Karpas-422 (cell line): Measurements from ENCODE around the gene CENPT. TPM values are rescaled to one million over a fixed set of nuclear protein-coding genes. Genes with fewer than 3 reads are reported as not detected.
"Not testable (repeated sequence)": the region's sequence is repeated elsewhere in the genome, so short reads cannot be mapped to it uniquely, and the experiment has no call there.

Experiments used
- DNase-seq: peaks from one replicate; pipeline ENCODE4 v3.0.0-alpha.2; 2015
- H2AFZ ChIP-seq: fragments of 200-600 bp; sonication (generic); 2 replicates; pipeline ENCODE4 v1.6.1; 2014; ENCODE audit warnings: antibody characterized with exemption, low read length, mixed read lengths
- H3K27ac ChIP-seq: fragments of 200-600 bp; sonication (generic); 2 replicates; pipeline ENCODE4 v1.5.1; 2014; ENCODE audit warnings: mild to moderate bottlenecking, low read length, moderate library complexity
- H3K27me3 ChIP-seq: fragments of 200-600 bp; sonication (generic); 2 replicates; pipeline ENCODE4 v1.6.1; 2014; ENCODE audit warnings: low read length, mixed read lengths
- H3K36me3 ChIP-seq: fragments of 200-600 bp; sonication (generic); 2 replicates; pipeline ENCODE4 v1.6.1; 2014; ENCODE audit warnings: low read length, mixed read lengths; ENCODE audit not compliant: insufficient read depth
- H3K4me1 ChIP-seq: fragments of 200-600 bp; sonication (generic); 2 replicates; pipeline ENCODE4 v1.6.1; 2014; ENCODE audit warnings: mild to moderate bottlenecking, low read length, mixed read lengths
- H3K4me2 ChIP-seq: fragments of 200-600 bp; sonication (generic); 2 replicates; pipeline ENCODE4 v1.6.1; 2014; ENCODE audit warnings: low read length, low read depth, mild to moderate bottlenecking; ENCODE audit not compliant: poor library complexity, severe bottlenecking
- H3K4me3 ChIP-seq: fragments of 200-600 bp; sonication (generic); 2 replicates; pipeline ENCODE4 v1.5.1; 2014; ENCODE audit warnings: mild to moderate bottlenecking, antibody characterized with exemption, low read length, mixed read lengths
- H3K79me2 ChIP-seq: fragments of 200-600 bp; sonication (generic); 2 replicates; pipeline ENCODE4 v1.6.1; 2014; ENCODE audit warnings: mild to moderate bottlenecking, low read length, mixed read lengths
- H3K9ac ChIP-seq: fragments of 200-600 bp; sonication (generic); 2 replicates; pipeline ENCODE4 v1.6.0; 2014; ENCODE audit warnings: low read length
- H3K9me2 ChIP-seq: fragments of 200-600 bp; sonication (generic), shearing (Covaris generic); replicated peaks from 2 replicates; pipeline ENCODE4 v1.6.0; 2014; ENCODE audit warnings: mild to moderate bottlenecking, low read length, moderate library complexity; ENCODE audit not compliant: insufficient read depth
- H3K9me3 ChIP-seq: fragments of 300-700, 200-600 bp; sonication (generic); 2 replicates; pipeline ENCODE4 v1.6.1; 2014; ENCODE audit warnings: low read length, mixed read lengths
- H4K20me1 ChIP-seq: fragments of 200-600 bp; sonication (generic); 2 replicates; pipeline ENCODE4 v1.6.1; 2014; ENCODE audit warnings: mild to moderate bottlenecking, antibody characterized with exemption, low read length, low read depth; ENCODE audit not compliant: insufficient read depth
- total RNA-seq: library from RNA; depleted of rRNA; stranded (reverse); fragments of >200 nt; shearing (Covaris generic); gene quantifications from 2 replicates; pipeline ENCODE4 v1.2.3, GENCODE V29; 2014; ENCODE audit warnings: low replicate concordance

CENPT gene
- total RNA-seq, 1 experiment from 2014 or later, result 22.0 TPM

DNA sequence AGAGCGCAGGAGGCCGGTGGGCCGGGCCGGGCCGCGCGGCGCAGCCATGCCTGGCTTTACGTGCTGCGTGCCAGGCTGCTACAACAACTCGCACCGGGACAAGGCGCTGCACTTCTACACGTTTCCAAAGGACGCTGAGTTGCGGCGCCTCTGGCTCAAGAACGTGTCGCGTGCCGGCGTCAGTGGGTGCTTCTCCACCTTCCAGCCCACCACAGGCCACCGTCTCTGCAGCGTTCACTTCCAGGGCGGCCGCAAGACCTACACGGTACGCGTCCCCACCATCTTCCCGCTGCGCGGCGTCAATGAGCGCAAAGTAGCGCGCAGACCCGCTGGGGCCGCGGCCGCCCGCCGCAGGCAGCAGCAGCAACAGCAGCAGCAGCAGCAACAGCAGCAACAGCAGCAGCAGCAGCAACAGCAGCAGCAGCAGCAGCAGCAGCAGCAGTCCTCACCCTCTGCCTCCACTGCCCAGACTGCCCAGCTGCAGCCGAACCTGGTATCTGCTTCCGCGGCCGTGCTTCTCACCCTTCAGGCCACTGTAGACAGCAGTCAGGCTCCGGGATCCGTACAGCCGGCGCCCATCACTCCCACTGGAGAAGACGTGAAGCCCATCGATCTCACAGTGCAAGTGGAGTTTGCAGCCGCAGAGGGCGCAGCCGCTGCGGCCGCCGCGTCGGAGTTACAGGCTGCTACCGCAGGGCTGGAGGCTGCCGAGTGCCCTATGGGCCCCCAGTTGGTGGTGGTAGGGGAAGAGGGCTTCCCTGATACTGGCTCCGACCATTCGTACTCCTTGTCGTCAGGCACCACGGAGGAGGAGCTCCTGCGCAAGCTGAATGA lies 4.8 kb downstream of the CENPT start:
- no peaks in the 10 kb centered on the region for H3K9me3 ChIP-seq
- peak overlapping the region; percentile 79 for H3K27ac ChIP-seq
- peaks cover 38% of the 10 kb centered on the region for H3K4me1 ChIP-seq
- peaks cover 15% of the 10 kb centered on the region; the same call in 1 of the 2 replicates for H4K20me1 ChIP-seq
- H3K4me3 ChIP-seq, result peak overlapping the region; percentile 100
- H3K27me3 ChIP-seq, result no peaks in the 10 kb centered on the region
- H3K4me2 ChIP-seq, result peak overlapping the region; percentile 92
- H2AFZ ChIP-seq, result no peak overlapping the region
- 0 out of 2 replicates have a peak, but pooled peaks cover 3% of the 10 kb centered on the region for H3K36me3 ChIP-seq
- peak; percentile 83 for DNase-seq
- H3K9ac ChIP-seq, result peak overlapping the region; percentile 98
- no peaks in the 10 kb centered on the region for H3K9me2 ChIP-seq
- peaks cover 46% of the 10 kb centered on the region for H3K79me2 ChIP-seq

GRCh38 chr16:67841816-67842508 lies 5.5 kb downstream of the CENPT start, which contains the start of gene THAP11:
THAP11 (plus strand) TSS chr16:67842320; CDS start chr16:67842555, 235 bp downstream.
- Histone ChIP-seq H3K4me1 (peaks cover 38% of the 10 kb centered on the region), H4K20me1 (peaks cover 12% of the 10 kb centered on the region; the same call in 1 of the 2 replicates), H2AFZ (peak within 1 kb of the TSS; percentile 100), H3K27me3 (no peaks in the 10 kb centered on the region), H3K79me2 (peaks cover 38% of the 10 kb centered on the region), H3K36me3 (0 out of 2 replicates have a peak, but pooled peaks cover 3% of the 10 kb centered on the region), H3K9ac (peak within 1 kb of the TSS; percentile 98), H3K27ac (peak within 1 kb of the TSS; percentile 79), H3K9me3 (no peaks in the 10 kb centered on the region), H3K4me2 (peak within 1 kb of the TSS; percentile 92), H3K4me3 (peak within 1 kb of the TSS; percentile 100), H3K9me2 (no peaks in the 10 kb centered on the region)
- DNase-seq, result peak; percentile 98

DNA sequence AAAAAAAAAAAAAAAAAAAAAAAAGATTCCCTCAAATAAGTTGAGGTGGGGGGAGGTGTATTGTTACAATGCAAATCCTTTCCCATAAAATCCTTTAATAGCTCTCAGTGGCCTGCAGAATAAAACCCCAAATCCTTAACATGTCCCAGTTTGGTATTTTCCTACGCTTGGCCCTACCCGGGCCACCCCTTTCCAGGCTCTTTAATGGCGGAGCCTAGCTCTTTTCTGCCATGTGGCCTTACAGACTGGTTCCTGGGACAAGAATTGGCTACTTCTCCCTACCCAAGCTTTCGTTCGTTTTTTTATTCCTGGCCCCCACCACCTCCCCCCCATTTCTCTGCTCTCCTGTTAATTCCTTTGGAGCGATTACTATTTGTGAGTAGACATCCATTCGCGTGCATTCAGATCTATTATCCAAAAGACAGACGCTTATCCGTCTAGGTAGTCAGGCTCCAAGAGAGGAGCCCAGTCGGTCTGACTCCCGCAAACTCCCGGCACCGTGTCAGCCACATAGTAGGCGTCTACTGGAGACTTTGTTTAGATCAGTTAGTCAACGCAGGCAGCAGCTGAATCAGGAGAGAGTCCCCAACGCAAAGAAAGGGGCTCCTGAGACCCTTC lies 6.2 kb downstream of the CENPT start:
- Histone ChIP-seq H3K9ac (peak overlapping the region; percentile 98), H3K9me2 (no peaks in the 10 kb centered on the region), H3K36me3 (0 out of 2 replicates have a peak, but pooled peaks cover 3% of the 10 kb centered on the region), H3K4me1 (peaks cover 38% of the 10 kb centered on the region), H3K9me3 (no peaks in the 10 kb centered on the region), H3K4me2 (peak overlapping the region; percentile 92), H3K27ac (no peak overlapping the region), H3K79me2 (peaks cover 38% of the 10 kb centered on the region), H4K20me1 (peaks cover 12% of the 10 kb centered on the region; the same call in 1 of the 2 replicates), H3K4me3 (peak overlapping the region; percentile 100), H3K27me3 (no peaks in the 10 kb centered on the region), H2AFZ (peak overlapping the region; percentile 100)
- peak; percentile 40 for DNase-seq

DNA sequence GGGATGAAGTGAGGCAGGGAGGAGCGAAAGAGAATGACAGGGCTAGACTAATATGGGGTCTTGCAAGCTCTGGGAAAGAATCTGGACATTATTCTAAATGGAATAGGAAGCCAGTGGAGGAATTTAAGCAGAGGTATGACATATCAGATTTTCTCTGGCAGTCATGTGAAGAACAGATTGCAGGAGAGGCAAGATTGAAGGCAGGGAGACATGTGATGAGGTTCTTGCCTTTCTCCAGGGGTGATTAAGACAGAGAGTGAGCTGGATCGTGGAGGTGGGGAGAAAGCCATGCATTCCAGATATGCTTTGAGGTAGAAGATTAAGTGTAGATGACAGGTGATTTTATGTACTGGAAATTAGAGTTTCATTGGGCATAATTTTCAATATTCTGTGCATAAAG lies 9.7 kb downstream of the CENPT start:
- Histone ChIP-seq H3K9ac (no peak overlapping the region), H3K4me3 (no peak overlapping the region), H3K9me2 (no peaks in the 10 kb centered on the region), H3K27ac (no peak overlapping the region), H3K79me2 (peaks cover 11% of the 10 kb centered on the region), H4K20me1 (no peaks in the 10 kb centered on the region), H3K27me3 (no peaks in the 10 kb centered on the region), H3K9me3 (no peaks in the 10 kb centered on the region), H2AFZ (no peak overlapping the region), H3K4me1 (peaks cover 15% of the 10 kb centered on the region), H3K4me2 (no peak overlapping the region), H3K36me3 (no peaks in the 10 kb centered on the region)
- DNase-seq, result no peak

DNA sequence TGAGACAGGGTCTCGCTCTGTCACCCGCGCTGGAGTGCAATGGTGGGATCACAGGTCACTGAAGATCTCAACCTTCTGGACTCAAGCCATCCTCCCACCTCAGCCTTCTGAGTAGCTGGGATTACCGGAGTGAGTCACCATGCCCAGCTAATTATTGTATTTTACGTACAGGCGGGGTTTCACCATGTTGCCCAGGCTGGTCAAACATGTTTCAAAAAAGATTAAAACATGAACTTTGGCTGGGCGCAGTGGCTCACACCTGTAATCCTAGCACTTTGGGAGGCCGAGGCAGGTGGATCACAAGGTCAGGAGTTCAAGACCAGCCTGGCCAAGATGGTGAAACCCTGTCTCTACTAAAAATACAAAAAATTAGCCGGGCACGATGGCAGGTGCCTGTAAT lies 10.3 kb downstream of the CENPT start:
- not testable (repeated sequence) for H3K27ac ChIP-seq, H3K36me3 ChIP-seq, H3K27me3 ChIP-seq, H3K9me3 ChIP-seq, H2AFZ ChIP-seq, H4K20me1 ChIP-seq, H3K4me2 ChIP-seq, H3K9me2 ChIP-seq, H3K9ac ChIP-seq, DNase-seq, H3K4me3 ChIP-seq
- Histone ChIP-seq H3K79me2 (peaks cover 12% of the 10 kb centered on the region), H3K4me1 (peaks cover 21% of the 10 kb centered on the region)

DNA sequence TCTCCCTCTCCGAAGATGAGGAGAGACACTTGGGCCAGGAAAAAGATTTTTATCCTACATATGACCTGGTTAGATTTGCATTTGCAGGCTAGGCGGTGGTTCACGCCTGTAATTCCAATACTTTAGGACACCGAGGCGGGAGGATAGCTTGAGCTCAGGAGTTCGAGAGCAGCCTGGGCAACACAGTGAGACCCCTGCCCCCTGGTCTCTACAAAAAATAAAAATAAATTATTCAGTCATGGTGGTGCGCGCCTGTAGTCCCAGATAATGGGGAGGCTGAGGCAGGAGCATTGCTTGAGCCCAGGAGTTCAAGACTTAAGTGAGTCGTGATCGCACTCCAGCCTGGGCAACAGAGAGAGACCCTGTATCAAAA lies 13.3 kb downstream of the CENPT start:
- no peak for DNase-seq
- Histone ChIP-seq H3K9me2 (no peaks in the 10 kb centered on the region), H3K4me3 (peak overlapping the region; percentile 75), H3K9ac (peak overlapping the region; percentile 87), H3K4me2 (peak overlapping the region; percentile 85), H2AFZ (peak overlapping the region; percentile 83), H4K20me1 (no peaks in the 10 kb centered on the region), H3K79me2 (peaks cover 12% of the 10 kb centered on the region), H3K27ac (no peak overlapping the region), H3K9me3 (no peaks in the 10 kb centered on the region), H3K4me1 (peaks cover 16% of the 10 kb centered on the region), H3K27me3 (no peaks in the 10 kb centered on the region), H3K36me3 (no peaks in the 10 kb centered on the region)

DNA sequence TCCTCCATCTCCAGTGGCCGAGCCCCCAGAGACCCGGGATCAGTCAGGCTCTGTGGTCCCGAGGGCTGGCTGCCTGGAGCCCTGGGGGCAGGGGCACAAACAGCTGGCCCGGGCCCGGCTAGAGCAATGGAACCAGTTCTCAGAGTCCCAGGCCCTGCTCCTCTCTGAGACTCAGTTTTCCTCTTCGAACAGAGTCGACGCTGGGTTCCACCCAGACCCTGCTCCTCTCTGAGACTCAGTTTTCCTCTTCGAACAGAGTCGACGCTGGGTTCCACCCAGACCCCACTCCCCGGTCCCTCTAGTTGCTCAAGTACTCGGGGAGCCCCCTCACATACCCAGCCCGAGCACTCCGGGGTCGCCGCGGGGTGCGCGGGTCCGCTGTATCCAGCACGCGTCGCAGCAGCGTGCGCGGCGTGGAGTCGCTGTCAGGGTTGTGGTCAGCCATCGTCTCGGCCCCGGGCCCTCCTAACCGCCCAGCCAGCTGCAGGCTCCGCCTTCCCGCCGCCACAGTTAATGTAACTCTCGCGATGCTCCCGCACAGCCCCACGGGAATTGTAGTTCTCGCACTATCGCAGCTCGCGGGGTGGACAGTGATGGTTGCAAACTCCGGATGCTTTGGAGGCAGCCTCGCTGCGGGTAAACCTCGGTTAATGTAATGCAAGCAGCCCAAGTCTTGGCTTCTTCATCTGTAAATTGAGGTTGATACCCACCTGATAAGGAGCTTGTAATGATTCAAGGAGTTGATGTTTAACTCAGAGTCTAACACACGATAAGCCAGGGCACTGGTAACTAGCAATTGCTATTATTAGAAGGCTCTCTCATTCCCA lies 13.9 kb downstream of the CENPT start:
- Histone ChIP-seq H3K27ac (no peak overlapping the region), H3K79me2 (peaks cover 12% of the 10 kb centered on the region), H3K9me2 (no peaks in the 10 kb centered on the region), H2AFZ (peak overlapping the region; percentile 83), H3K9me3 (no peaks in the 10 kb centered on the region), H3K4me2 (peak overlapping the region; percentile 85), H3K27me3 (no peaks in the 10 kb centered on the region), H3K4me1 (peaks cover 16% of the 10 kb centered on the region), H3K36me3 (no peaks in the 10 kb centered on the region), H4K20me1 (no peaks in the 10 kb centered on the region), H3K9ac (peak overlapping the region; percentile 87), H3K4me3 (peak overlapping the region; percentile 75)
- DNase-seq, result peak; percentile 98
